ENCODE measurements around the gene UNC13A.

GRCh38 chr19:17686592-17687024 lies 1.5 kb downstream of the UNC13A start:
- TF ChIP-seq CTCF (IDR thresholded peaks at IDR 0.05; ENCODE audit: insufficient read depth, low read length) (no peak), SPI1 (IDR thresholded peaks at IDR 0.05; ENCODE audit: borderline replicate concordance, low read depth) (no peak), GABPA (IDR thresholded peaks at IDR 0.05; ENCODE audit: low read depth) (no peak), POLR2AphosphoS5 (IDR thresholded peaks at IDR 0.05; ENCODE audit: low read depth) (no peak)
- TF ChIP-seq, protein P1, sequence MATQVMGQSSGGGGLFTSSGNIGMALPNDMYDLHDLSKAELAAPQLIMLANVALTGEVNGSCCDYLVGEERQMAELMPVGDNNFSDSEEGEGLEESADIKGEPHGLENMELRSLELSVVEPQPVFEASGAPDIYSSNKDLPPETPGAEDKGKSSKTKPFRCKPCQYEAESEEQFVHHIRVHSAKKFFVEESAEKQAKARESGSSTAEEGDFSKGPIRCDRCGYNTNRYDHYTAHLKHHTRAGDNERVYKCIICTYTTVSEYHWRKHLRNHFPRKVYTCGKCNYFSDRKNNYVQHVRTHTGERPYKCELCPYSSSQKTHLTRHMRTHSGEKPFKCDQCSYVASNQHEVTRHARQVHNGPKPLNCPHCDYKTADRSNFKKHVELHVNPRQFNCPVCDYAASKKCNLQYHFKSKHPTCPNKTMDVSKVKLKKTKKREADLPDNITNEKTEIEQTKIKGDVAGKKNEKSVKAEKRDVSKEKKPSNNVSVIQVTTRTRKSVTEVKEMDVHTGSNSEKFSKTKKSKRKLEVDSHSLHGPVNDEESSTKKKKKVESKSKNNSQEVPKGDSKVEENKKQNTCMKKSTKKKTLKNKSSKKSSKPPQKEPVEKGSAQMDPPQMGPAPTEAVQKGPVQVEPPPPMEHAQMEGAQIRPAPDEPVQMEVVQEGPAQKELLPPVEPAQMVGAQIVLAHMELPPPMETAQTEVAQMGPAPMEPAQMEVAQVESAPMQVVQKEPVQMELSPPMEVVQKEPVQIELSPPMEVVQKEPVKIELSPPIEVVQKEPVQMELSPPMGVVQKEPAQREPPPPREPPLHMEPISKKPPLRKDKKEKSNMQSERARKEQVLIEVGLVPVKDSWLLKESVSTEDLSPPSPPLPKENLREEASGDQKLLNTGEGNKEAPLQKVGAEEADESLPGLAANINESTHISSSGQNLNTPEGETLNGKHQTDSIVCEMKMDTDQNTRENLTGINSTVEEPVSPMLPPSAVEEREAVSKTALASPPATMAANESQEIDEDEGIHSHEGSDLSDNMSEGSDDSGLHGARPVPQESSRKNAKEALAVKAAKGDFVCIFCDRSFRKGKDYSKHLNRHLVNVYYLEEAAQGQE (IDR thresholded peaks at IDR 0.05; ENCODE audit: insufficient replicate concordance, low read depth), result no peak

Measured in HL-60 (cell line).